ENCODE results near the gene CCDC88C.

Gene CCDC88C

DNA sequence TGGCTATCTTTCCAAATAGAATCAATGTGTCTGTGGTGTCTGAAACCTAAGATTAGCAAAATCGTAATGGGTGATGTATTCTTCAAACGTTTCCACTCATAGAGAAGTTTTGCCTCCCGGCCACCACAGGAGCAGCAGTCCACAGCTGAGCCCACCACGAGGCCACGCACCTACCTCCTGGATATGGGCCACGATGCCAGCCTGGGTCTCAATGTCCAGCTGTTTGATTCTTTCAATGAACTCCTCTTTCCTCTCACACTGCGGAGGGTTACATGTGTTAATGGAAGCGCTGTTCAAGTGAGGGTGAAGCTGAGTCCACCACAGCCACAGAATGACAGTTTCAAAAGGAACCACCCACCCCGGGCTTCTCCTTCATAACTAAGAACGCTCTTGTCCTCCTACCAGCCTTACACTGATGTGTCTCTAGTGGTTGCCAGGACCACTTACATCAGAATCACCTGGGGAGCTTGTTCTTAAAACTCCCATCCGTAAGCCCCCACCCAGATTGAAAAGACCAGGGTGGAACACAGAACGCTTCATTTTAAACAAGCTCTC lies 75.3 kb downstream of the CCDC88C start:
- no peak for DNase-seq

DNA sequence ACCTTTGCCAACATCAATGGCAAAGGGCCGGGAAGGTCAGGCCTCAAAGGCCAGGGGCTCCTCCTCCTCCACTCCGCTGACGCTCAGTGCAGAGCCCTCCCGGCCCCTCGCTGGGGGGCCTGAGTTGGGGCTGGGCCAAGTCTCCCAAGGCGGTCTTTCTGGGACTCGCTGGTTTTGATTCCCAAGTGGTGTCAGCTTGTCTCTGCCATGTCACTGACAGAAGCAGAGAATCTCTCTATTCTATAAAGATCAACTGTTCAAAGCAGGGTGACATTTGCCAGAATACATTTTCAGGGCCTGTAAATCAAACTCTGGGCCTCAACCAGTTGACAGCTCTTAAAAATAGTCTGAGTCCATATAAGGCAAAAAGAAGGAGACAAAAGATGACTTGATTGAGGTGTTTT lies 75.9 kb downstream of the CCDC88C start:
- DNase-seq = no peak

DNA sequence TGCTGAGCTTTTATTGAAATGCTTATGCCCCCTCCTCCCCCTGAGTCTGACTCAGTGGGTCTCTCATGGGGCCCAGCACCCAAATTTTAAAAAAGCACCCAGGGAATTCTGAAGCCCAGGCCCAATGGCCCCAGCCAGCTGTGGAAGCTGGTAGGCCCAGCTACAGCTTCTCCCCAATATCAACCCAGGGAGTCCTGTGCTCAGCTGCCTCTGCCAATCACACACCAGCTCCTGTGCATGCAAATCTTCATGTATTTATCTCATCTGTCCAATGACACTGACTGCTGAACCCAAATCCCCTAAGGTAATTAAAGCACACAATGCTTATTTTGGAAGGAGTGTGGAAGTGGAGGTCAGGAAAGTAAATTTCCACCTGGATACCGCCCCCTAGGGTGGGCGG lies 76.3 kb downstream of the CCDC88C start:
- DNase-seq = no peak

DNA sequence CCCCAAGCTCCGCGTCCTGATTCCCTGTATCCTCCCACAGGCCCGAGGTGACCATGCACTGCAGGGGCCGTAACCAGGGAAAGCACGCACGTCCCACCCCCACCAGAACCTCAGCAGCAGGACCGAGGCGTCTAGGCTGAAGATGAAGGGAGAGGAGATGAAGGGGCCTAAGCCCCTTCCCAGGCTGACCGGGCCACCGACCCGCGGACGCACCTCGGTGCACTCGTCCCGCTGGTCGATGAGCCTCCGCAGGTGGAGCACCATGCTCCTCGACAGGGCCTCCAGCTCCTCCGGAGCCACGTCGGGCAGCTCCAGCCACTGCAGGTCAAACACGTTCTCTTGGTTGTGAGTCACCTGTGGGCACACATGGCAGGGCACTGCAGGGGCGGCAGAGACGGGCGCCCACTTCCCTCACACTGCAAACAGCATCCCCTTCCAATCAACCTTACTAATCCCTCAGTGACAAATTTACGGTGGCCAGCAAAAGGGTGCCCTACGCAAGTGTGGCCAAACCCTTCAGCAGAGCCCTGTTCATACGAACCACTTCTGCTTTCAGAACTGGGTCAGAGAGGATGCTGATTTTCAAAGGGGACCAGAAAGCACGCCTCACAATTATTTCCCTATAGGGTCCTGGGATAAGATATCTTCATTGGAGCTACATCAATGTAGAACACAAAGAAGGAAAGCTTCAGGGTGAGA lies 77.8 kb downstream of the CCDC88C start:
- DNase-seq = no peak

DNA sequence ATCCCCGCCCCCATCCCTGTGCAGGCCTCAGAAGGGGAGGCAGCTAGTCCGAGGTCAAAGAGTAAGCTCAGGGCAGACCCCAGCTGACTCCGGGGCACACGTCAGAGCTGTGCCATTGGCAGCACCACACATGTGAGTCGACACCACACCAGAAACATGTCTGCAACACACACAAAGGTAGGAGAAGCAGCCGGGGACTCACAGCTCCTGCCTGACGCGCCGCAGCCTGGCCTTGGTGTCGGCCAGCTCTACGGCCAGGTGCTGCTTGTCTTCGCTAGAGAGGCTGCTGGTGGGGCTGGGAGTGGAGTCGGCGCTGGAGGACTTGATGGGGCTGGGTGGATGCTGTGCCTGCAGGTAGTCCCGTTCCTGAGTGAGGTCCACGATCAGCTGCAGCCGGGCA lies 78.5 kb downstream of the CCDC88C start:
- no peak for DNase-seq

DNA sequence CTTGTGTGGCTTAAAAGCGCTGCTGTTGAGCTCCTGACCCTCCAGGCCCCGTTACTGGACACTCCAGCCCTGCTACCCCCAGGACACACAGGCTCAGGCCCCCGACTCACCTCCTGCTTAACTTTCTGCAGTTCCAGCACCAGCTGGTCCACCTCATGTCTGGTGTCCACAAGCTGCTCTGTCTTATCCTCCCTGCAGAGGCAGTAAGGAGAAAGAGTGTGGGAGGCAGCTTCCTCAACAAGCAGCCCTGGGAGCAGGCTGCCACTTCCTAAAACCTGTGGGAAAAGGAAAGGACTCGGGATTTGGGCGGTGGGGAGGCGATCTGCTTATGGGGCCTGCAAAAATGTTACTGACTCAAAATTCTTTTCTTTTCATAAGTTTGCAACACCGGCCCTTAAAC lies 79.2 kb downstream of the CCDC88C start:
- no peak for DNase-seq

DNA sequence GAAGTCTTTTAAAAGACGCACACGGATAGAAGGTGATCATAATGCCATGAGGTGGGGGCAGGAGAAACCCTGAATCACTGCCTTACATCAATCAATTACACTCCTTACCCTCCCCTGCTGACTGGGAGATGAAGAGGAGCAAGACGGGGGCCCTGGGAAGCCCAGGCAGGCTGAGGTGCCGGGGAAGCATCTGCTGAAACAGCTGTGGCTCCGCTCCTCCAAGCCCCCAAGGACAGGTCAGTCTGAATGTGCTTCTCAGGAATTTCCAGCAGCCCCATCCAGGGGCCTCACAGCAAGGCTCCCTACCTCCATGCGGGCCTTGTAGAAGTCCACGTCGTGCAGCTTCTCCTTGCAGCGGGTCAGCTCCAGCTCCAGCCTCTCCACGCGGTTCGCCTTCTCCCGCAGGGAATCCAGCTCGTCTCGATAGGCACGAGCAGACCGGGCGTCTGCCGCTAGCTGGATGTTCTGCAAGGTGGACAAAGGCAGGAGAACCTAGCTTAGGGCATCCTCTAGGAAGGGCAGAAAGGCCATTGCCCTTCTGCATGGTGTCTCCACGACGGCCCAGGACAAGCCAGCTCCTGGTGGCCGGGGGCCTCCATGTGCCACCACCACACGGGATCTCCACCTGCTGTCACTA lies 79.8 kb downstream of the CCDC88C start:
- no peak for DNase-seq

DNA sequence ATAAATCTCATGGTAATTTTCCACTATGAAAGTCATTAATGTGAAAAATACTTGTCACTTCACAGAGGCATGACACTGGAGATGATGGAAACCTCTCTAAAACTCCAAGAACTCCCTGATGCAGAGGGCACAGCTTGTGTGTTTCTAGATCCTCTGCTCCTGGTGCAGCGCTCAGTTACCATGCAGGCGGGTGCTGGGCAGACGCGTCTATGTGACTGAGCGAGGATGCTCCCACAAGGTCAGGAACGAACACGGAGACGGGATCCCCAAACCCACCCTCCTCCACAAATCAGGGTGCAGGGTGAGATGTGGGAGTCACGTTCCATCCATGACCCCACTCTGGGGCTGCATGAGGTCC lies 81.5 kb downstream of the CCDC88C start:
- no peak for DNase-seq

DNA sequence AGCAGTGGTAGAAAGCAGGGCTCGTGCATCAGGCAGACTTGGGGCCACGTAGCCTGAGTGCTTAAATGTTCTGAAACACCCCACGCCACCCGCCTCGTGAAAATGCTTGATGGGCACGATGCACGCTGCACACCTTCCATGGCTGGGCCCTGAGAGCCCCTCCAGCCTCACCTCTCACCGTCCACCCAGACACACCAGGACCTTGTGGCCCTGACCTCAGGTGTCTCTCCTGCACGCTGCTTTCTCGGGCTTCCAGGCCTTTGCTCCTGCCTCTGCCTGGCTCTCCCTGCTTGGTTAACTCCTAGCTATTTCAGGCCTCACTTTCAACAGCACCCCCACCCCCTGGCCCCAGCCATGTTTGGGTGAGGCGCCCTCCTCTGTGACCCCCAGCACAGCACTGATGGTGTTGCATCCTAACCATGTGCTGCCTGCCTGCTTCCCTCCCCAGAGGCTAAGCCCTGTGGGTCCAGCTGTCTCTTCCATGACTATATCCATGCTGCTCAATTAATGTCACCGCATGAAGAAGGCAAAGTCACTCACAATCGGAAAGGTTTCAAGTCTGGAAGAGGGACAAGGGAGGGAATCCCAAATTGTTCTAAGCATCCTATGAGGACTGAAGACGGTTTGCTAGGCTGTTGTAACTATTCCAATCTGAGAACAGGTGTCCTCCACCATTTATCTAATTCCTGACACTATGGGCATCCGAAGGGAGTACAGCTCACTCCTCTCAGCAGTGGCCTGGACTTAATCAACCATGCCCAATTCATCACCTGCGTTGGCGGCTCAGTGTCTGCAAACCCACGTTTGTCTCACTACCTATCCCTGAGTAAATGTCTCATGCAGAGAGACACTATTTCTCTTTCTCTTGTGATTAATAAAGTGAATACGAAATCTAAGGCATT lies 82.2 kb downstream of the CCDC88C start:
- DNase-seq = no peak

DNA sequence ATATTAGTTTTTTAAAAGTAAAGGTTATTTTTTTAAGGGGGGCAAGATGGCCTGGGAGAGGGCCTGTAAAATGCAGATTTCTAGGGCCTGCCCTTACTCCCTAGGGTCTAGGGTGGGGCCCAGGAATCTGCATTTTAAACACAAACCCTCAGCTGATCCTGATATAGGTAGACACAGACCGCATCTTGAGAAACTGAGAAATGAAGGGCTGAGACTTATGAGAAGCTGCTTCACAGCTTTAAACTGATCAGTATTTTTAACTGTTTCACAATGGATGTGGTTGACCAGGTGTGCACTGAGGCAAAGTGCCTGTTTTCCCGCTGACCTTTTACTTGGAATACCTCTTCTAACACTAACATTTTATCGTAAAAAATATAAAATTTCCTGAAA lies 84.0 kb downstream of the CCDC88C start:
- DNase-seq = no peak

DNA sequence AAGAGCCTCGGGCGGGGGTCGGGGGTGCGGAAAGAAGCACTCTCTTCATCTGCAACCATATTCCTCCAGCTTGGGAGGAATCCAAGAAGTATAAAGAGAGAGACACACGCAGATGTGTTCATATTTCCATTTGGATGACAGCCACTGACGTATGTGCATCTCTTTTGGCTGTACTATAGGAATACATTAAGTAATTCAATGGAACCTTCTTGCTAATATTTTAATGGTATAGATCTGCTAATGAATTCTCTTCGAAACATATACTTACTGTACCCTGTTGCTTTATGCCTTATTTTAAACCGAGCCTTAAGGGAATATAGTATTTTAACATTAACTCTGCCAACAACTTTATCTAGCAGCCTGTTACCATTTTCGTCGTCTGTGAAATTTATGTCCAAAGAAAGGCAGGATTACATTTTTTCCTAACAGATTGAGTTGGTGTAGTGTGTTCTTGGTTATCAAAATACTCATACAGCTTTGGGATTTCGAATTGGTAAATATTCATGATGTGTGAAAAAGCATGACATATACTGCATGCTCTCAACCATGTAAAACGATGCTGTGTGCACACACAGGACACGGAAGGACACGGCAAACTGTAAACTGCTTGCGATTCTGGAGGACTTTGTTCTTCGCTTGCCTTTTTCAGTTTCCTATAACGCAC lies 84.5 kb downstream of the CCDC88C start:
- no peak for DNase-seq

DNA sequence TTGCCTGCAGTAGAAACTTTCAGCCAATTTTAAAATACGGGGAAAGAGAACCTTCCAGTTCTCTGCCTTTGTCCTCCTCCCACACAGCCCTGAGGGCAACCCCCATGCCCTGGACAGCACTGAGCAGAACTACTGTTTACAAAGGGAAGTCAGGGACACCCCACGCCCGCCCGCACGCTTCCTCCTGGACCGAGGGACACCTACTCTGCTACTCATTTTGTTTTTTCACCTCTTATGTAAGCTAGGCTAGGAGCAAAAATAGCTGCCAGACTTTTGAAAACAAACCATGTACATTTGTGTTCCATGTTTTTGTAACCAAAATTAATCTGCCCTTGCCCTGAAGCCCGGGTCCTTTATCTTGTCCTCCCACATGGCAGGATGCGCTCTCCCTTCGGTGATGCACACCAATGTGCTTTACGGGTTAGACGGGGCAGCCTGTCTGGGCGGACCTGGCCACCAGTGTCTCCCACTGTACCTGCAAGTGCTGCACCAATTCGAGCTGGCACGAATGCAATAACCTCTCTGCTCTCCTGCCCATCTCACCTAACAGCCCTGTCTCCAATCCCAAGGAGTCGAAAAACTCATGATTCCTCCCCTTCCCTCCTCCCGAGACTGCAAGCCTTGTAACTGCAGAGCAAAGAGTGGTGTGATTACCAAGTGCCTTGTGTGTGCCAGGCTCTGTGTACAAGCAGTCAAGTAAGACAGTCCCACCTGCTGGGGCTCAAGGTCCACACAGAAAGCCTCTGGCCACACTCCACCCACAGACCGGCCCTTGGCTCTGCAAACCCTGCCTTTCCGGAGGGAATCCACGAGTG lies 85.2 kb downstream of the CCDC88C start:
- DNase-seq = no peak

DNA sequence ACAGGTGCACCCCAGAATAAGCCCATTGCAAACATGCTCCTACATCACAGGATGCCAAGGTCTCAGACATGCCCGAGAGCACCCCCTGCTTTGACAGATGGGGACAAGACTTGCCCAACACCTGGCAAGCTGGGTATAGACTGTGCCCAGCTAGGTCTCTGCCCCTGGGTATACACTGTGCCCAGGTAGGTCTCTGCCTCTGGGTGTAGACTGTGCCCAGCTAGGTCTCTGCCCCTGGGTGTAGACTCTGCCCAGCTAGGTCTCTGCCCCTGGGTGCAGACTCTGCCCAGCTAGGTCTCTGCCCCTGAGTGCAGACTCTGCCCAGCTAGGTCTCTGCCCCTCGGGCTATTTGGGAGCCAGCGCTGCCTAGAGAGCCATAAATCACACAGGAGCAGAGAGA lies 85.9 kb downstream of the CCDC88C start:
- DNase-seq = no peak

DNA sequence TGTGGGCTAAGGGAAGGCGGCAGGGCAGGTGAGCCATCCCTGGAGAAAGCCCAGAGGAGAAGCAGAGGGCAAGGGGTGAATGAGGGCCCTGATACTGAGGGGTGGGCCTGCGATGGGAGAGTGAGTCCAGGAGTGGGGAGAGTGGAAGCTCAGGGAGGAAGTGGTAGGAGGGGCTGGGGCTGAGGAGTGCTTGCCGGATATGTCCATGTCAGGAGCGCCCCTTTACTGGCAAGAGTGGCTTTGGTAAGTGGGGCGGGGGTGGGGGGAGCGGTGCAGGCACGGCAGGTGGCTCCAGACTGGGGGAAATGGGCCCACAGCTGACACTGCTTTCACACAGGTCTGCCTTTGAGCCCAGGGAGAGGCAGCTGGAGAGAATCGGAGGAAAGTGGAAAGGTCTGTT lies 86.8 kb downstream of the CCDC88C start:
- DNase-seq = no peak

DNA sequence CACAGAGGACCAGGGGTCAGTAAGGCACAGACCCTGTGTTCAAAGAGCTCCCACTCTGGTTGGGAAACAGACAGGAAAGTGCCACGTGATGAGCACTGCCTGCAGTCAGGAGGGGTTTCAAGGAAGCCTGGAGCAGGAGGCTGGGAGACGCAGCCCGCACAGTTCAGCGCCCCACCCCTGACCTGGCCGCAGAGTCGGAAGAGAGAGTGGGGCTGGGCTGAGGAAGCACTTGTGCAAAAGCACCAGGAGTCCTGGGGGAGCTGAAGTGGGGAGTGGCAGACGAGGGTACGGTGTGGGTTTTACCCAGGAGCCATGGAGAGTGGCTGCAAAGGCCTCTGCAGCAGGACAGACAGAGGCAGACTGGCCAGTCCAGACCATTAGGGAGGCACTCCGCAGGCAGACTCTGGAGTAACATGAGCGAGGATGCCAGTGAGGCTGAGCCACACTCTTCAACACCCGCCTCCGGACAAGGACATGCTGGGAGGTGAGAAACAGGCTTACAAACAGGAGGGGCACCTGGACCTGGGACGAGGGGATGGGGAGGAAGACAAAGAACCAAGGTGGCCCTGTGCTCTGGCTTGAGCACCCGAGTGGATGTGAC lies 87.4 kb downstream of the CCDC88C start:
- no peak for DNase-seq

DNA sequence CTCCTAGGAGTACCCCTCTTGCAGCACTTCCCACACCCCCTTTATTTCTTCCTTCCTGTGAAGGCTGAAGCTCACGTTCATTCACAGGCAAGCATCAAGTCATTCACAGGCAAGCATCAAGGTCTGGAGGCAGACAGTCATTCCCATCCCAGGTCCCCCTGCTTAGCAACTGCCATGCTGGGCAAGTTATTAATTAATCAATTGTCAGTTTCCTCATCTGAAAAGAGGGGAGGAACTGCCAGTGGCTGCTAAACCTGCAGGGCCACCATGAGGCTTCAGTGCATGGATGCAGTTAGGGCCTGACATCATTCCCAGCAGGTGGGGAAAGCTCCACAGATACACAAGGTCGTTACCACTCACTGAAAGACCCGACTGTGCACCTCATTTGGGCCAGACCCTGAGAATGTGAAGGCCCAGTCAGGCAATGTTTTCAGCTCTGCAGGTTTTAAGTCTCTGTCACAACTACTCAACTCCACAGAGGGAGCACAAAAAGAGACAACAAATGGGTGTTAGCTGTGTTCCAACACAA lies 88.1 kb downstream of the CCDC88C start:
- DNase-seq = no peak

DNA sequence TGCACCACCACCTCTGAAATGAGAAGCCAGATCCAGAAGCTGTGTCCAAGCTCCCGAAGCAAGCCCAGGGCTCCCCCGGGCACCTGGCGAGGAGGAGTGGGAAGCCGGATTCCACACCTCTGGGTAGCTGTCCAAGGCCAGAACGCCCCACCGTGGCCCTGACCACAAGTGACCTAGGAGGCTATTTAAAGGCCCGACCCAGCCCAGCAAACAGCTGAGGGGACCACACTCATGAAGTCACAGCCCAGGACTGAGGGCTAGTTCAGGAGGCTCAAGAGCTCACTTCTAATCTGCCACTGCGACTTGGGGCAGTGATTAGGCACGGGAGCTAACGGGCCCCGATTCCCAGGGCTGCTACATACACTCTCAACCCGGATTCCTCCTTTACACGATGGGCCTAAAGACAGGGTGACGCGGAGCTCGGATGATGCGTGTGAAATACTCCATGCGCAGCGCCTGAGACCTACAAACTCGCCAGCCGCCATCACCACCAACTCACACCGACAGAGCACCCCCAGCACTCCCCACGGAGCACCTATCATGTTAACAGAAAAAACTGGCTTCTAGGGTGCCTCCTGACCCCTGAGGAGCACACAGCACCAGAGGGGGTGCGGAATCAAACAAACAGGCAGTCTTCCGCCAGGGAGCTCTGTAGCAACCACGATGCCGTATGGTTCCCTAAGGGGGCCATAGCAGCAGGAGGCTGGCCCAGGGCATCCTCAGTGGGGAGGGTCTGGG lies 89.1 kb downstream of the CCDC88C start:
- DNase-seq = no peak

DNA sequence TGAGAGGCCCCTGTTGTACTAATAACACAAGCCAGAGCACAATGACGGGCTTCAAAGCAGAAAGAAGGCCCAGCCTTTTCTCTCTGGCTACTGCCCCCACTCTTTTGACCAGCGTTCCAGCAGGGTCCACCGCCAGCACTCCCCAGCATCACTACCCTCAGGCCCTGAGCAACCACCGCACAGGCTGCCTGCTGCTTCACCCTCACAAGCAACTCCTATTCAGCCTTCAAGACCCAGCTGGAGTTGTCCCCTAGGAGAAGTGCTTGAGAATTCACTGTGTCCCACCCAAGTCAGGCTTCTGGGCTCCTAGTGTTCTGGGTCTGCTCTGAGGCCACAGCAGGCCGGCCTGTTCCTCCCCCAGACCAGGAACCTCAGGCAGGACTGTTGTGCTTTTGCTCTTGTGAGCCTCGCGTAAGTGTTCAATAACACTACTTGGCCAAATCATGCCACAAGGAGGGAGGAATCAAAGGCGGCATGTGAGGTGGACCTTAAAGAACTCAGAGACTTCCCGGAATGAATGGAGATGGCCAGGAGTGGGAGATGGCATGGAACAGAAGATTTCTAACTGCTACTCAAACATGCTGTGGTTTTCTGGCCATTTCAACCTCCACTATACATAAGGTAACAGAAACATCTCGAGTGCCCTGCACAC lies 89.8 kb downstream of the CCDC88C start:
- DNase-seq = no peak

DNA sequence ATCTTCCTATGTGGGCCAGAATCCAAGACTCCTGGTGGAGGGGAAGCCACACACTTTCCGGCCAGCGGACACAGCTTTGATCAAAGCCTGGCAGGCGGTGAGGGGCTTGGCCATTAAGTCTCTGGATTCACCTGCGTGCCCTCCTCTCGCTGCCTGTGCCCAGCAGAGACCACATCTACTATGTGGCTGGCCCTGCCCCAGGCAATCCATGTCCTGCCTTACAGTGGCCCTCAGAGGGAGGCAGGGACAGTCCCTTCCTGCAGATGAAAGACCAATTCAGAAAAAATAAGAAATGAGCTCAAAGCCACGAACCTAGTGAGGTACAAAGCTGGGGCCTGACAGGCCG lies 90.4 kb downstream of the CCDC88C start:
- no peak for DNase-seq

DNA sequence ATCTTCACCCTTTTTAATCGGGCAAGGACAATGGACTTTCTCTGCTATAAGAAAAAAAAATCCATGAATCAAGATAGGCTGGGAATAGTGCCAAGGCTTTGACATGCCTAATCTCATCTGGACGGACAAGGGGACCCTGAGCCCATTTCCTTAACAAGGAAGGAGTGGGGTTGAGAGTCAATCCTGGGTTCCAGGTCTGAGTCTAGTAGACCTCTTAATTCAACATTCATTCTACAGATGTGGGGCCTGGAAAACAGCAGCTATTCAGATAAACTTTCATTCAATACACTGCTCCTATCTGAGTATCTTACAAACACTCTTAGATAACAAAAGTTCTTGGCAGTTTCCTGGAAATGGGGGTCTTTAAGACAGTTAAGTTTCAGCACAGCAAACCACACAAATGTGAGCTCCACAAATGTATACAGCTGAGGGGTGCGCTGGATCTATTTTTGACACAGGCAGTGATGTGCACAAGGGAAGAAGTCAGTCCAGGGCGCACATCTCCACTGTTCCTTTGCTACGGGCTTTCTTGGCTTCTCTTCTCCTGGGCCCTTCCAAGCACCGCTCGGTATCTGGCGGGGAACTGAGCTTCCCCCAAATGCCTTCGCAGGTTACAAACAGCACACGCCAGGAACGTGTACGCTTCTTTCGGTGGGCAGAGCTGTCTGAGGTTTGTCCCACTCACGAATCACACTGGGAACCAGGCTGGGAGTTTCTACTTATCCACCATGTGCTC lies 90.9 kb downstream of the CCDC88C start:
- DNase-seq = no peak
